Measurements from ENCODE around the gene SLC12A2.
A peak's percentile ranks its signal among the peaks of the same experiment; 100 is the strongest.

Gene SLC12A2

DNA sequence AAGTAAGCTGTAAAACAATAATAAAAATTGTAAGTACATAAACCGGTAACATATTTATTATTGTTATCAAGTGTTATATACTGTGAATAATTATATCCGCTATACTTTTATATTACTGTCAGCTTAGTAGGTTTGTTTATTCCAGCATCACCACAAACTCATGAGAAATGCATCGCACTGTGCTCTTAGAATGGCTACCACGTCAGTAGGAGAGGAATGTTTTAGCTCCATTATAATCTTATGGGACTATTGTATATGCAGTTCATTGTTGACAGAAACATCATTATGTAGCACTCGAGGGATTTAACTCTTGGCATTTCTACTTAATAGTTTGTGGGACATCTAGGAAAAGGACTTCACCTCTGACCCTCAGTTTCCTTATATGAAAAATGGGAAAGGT lies 16.4 kb downstream of the SLC12A2 start:
- no peak for TF ChIP-seq POLR2AphosphoS5 (IDR thresholded peaks at IDR 0.05; ENCODE audit: low read depth, low read length)
- TF ChIP-seq TAF1 (IDR thresholded peaks at IDR 0.05; ENCODE audit: borderline replicate concordance, low read depth, low read length), result no peak
- no peak for TF ChIP-seq POLR2A (IDR thresholded peaks at IDR 0.05; ENCODE audit: low read depth, low read length)
- no peak for DNase-seq (ENCODE audit: insufficient read length)
- FAIRE-seq, result peak; percentile 5

GRCh38 chr5:128100860-128101557 lies 17.4 kb downstream of the SLC12A2 start:
- DNase-seq (ENCODE audit: insufficient read length) (no peak), FAIRE-seq (peak; percentile 14)
- no peak for TF ChIP-seq POLR2AphosphoS5 (IDR thresholded peaks at IDR 0.05; ENCODE audit: low read depth, low read length)
- no peak for TF ChIP-seq TAF1 (IDR thresholded peaks at IDR 0.05; ENCODE audit: borderline replicate concordance, low read depth, low read length)
- TF ChIP-seq POLR2A (IDR thresholded peaks at IDR 0.05; ENCODE audit: low read depth, low read length), result no peak

- FAIRE-seq (no peak), DNase-seq (ENCODE audit: insufficient read length) (no peak)
- TF ChIP-seq POLR2A (IDR thresholded peaks at IDR 0.05; ENCODE audit: low read depth, low read length), result no peak
- no peak for TF ChIP-seq POLR2AphosphoS5 (IDR thresholded peaks at IDR 0.05; ENCODE audit: low read depth, low read length)
- no peak for TF ChIP-seq TAF1 (IDR thresholded peaks at IDR 0.05; ENCODE audit: borderline replicate concordance, low read depth, low read length)
Observed at GRCh38 chr5:128101676-128102075, 18.1 kb downstream of the SLC12A2 start.

GRCh38 chr5:128105203-128105602 lies 21.6 kb downstream of the SLC12A2 start:
- FAIRE-seq, result peak; percentile 17
- TF ChIP-seq POLR2AphosphoS5 (IDR thresholded peaks at IDR 0.05; ENCODE audit: low read depth, low read length), result no peak
- no peak for TF ChIP-seq TAF1 (IDR thresholded peaks at IDR 0.05; ENCODE audit: borderline replicate concordance, low read depth, low read length)
- no peak for TF ChIP-seq POLR2A (IDR thresholded peaks at IDR 0.05; ENCODE audit: low read depth, low read length)
- no peak for DNase-seq (ENCODE audit: insufficient read length)

DNA sequence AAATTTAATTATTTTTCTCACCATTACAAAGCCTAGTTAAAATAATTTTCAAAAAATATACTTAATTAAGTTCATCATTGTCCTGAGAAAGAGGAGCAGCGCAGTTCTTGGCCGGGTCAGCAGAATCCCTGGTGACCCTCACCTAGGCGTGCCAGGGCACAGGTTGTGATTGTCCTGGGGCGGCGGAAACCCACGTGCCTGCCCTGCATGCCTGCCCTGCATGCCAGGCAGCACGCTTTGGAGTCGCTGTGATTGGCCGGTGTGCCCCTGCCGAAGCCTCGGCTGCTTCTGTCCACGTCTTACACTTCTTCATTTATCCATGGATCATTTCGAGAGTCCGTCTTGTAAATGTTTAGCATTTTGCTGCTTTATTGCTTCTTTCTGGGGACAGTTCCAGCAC lies 25.6 kb downstream of the SLC12A2 start:
- DNase-seq (ENCODE audit: insufficient read length) (no peak), FAIRE-seq (no peak)
- no peak for TF ChIP-seq POLR2A (IDR thresholded peaks at IDR 0.05; ENCODE audit: low read depth, low read length)
- no peak for TF ChIP-seq TAF1 (IDR thresholded peaks at IDR 0.05; ENCODE audit: borderline replicate concordance, low read depth, low read length)
- TF ChIP-seq POLR2AphosphoS5 (IDR thresholded peaks at IDR 0.05; ENCODE audit: low read depth, low read length), result no peak

DNA sequence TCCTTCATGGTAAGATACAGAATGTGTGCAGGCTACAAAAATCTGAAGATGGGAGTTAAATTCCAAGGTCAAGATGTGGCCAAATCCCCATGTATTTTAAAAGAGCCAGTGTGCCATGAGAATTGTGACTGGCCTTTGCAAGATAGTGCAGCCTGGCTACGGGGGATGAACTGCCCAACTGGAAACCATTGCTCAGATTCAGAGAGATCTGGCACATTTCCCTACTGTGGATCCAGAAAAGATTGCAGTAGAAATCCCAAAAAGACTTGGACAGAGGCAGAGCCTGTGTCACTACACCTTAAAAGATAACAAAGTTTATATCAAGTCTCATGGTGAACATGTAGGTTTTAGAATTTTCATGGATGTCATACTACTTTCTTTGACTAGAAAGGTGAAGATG lies 26.2 kb downstream of the SLC12A2 start:
- no peak for FAIRE-seq
- TF ChIP-seq TAF1 (IDR thresholded peaks at IDR 0.05; ENCODE audit: borderline replicate concordance, low read depth, low read length), result no peak
- TF ChIP-seq POLR2AphosphoS5 (IDR thresholded peaks at IDR 0.05; ENCODE audit: low read depth, low read length), result no peak
- no peak for TF ChIP-seq POLR2A (IDR thresholded peaks at IDR 0.05; ENCODE audit: low read depth, low read length)

DNA sequence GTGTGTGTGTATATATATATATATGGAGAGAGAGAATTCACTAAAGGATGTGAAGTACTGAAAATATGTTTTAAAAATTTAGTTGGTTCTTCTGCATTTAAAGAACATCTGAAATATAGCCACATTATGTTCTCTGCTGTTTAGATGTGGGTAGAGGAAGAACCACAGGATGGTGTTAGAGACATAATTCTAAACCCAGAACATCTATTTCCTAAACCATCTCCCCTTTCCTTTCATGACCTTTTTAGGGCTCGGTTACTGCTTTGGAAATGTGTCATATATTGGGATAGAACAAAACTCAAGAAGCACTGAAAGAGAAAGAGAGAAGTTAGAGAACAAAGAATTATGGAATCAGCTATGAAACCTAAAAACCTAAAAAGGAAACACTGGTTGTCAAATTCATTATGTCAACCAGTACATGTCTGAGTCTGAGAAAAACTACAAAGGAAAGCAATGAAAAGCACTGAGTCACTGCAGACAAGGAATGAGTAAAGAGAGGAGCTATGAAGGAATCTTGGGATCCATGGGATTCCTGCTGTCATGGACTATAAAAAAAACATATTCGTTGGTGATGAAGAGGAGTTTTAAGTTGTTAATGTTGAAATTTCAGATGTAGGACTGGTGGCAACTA lies 28.4 kb downstream of the SLC12A2 start:
- FAIRE-seq (no peak), DNase-seq (ENCODE audit: insufficient read length) (no peak)
- TF ChIP-seq POLR2A (IDR thresholded peaks at IDR 0.05; ENCODE audit: low read depth, low read length) (no peak), POLR2AphosphoS5 (IDR thresholded peaks at IDR 0.05; ENCODE audit: low read depth, low read length) (no peak), TAF1 (IDR thresholded peaks at IDR 0.05; ENCODE audit: borderline replicate concordance, low read depth, low read length) (no peak)

More for the DNA sequence above, 26.2 kb downstream of the SLC12A2 start:
- DNase-seq (ENCODE audit: insufficient read length), result no peak

DNA sequence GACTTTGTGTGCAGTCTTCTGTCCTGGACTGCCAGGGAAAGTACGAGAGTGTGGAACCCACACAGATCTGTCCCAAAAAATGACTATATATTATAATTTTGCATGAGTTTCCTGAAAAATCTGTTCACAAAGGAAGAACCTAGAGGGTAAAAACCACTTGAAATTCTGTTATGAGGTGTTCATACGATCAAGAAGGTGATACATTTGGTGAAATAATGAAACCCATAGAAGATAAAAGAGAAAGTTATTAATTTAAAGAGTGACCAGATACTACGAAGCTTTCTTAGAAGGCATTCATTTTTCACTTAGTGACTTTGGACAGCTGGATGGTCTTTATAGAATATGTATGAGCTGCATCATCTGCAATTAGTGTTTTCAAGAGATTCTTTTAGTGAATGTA lies 32.9 kb downstream of the SLC12A2 start:
- DNase-seq (ENCODE audit: insufficient read length) (no peak), FAIRE-seq (no peak)
- TF ChIP-seq POLR2AphosphoS5 (IDR thresholded peaks at IDR 0.05; ENCODE audit: low read depth, low read length) (no peak), TAF1 (IDR thresholded peaks at IDR 0.05; ENCODE audit: borderline replicate concordance, low read depth, low read length) (no peak), POLR2A (IDR thresholded peaks at IDR 0.05; ENCODE audit: low read depth, low read length) (no peak)

- no peak for FAIRE-seq
- no peak for DNase-seq (ENCODE audit: insufficient read length)
Observed at GRCh38 chr5:128118214-128118613, 34.6 kb downstream of the SLC12A2 start.

GRCh38 chr5:128121651-128122050 lies 38.1 kb downstream of the SLC12A2 start:
- FAIRE-seq (no peak), DNase-seq (ENCODE audit: insufficient read length) (no peak)
- no peak for TF ChIP-seq POLR2AphosphoS5 (IDR thresholded peaks at IDR 0.05; ENCODE audit: low read depth, low read length)

More at GRCh38 chr5:128118214-128118613, 34.6 kb downstream of the SLC12A2 start:
- TF ChIP-seq TAF1 (IDR thresholded peaks at IDR 0.05; ENCODE audit: borderline replicate concordance, low read depth, low read length) (no peak), POLR2A (IDR thresholded peaks at IDR 0.05; ENCODE audit: low read depth, low read length) (no peak), POLR2AphosphoS5 (IDR thresholded peaks at IDR 0.05; ENCODE audit: low read depth, low read length) (no peak)

DNA sequence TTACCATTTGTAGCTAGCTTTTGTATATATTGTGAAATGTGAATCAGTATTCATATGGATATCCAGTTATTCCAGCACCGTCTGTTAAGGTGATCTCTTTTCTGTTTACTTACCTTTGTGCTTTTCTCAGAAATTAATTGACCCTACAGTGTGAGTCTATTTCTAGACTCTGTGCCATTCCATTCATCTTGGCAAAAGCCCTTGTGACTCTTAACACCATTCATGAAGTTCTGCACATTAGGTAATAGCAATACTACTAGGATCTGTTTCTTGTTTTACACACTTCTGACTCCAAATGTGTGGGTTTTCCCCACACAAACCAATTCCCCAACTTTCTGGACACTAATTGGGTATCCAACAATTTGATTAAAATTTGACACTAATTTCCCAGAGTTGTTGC lies 40.4 kb downstream of the SLC12A2 start:
- FAIRE-seq, result peak; percentile 40
- no peak for DNase-seq (ENCODE audit: insufficient read length)
- TF ChIP-seq POLR2AphosphoS5 (IDR thresholded peaks at IDR 0.05; ENCODE audit: low read depth, low read length) (no peak), TAF1 (IDR thresholded peaks at IDR 0.05; ENCODE audit: borderline replicate concordance, low read depth, low read length) (no peak), POLR2A (IDR thresholded peaks at IDR 0.05; ENCODE audit: low read depth, low read length) (no peak)

- DNase-seq (ENCODE audit: insufficient read length) (no peak), FAIRE-seq (peak; percentile 38)
- TF ChIP-seq POLR2AphosphoS5 (IDR thresholded peaks at IDR 0.05; ENCODE audit: low read depth, low read length), result no peak
- TF ChIP-seq POLR2A (IDR thresholded peaks at IDR 0.05; ENCODE audit: low read depth, low read length), result no peak
Observed at GRCh38 chr5:128126241-128126640, 42.7 kb downstream of the SLC12A2 start.
